Caco-2 (cell line): ENCODE results near the gene TRAPPC4. TPM values are rescaled to one million over a fixed set of nuclear protein-coding genes. Genes with fewer than 3 reads are reported as not detected.

ENCODE experiments used
- BruUV-seq: library from RNA; stranded (reverse); fragments of 400-500 nt; replicated peaks from 2 replicates; lab custom pipeline; 2021; lab: Mats Ljungman, UMichigan
- CTCF ChIA-PET: fragments of 300-600 bp; sonication (Branson Sonifier 250); formaldehyde crosslinking; loops from one replicate; lab custom pipeline; 2022; ENCODE audit warnings: antibody characterized with exemption; lab: Charles Lee
- POLR2A ChIA-PET: fragments of 300-600 bp; sonication (Branson Sonifier 250); formaldehyde crosslinking; loops from one replicate; lab custom pipeline; 2022; ENCODE audit warnings: antibody characterized with exemption; lab: Charles Lee
- DNase-seq, 2 experiments: peaks; one replicate each; pipeline versions ENCODE4 v3.0.0 to v3.0.0-alpha.2; 2020 to 2022
- H3K27me3 ChIP-seq: replicated peaks from 2 replicates; pipeline ENCODE4 v1.6.0; 2011; ENCODE audit warnings: low read length; ENCODE audit not compliant: control insufficient read depth, insufficient read depth
- H3K36me3 ChIP-seq: 2 replicates; pipeline ENCODE4 v1.5.1; 2011; ENCODE audit warnings: low read length; ENCODE audit not compliant: control insufficient read depth, insufficient read depth
- H3K4me1 ChIP-seq: fragments of 250-450 bp; sonication (Bioruptor Pico); 2 replicates; pipeline ENCODE4 v1.5.1; 2020; ENCODE audit warnings: mild to moderate bottlenecking
- H3K4me3 ChIP-seq: 2 replicates; pipeline ENCODE4 v1.5.1; 2011; ENCODE audit warnings: low read depth, mild to moderate bottlenecking, control low read depth, low read length
- H3K9me3 ChIP-seq: fragments of 250-450 bp; sonication (Bioruptor Pico); 2 replicates; pipeline ENCODE4 v1.5.1; 2020; ENCODE audit warnings: mild to moderate bottlenecking, moderate library complexity
- H3K27ac Mint-ChIP-seq: one replicate; pipeline ENCODE4 v1.8.0; 2022; ENCODE audit warnings: mixed read lengths; ENCODE audit not compliant: unreplicated experiment
- H3K27me3 Mint-ChIP-seq: one replicate; pipeline ENCODE4 v1.8.0; 2022; ENCODE audit warnings: mixed read lengths; ENCODE audit not compliant: insufficient read depth, unreplicated experiment
- H3K36me3 Mint-ChIP-seq: one replicate; pipeline ENCODE4 v1.8.0; 2022; ENCODE audit warnings: mild to moderate bottlenecking, mixed read lengths; ENCODE audit not compliant: insufficient read depth, unreplicated experiment
- H3K4me1 Mint-ChIP-seq: one replicate; pipeline ENCODE4 v1.8.0; 2022; ENCODE audit warnings: low read depth, mixed read lengths; ENCODE audit not compliant: unreplicated experiment
- H3K4me3 Mint-ChIP-seq: one replicate; pipeline ENCODE4 v1.8.0; 2022; ENCODE audit warnings: mild to moderate bottlenecking, moderate library complexity, mixed read lengths; ENCODE audit not compliant: unreplicated experiment
- H3K9me3 Mint-ChIP-seq: one replicate; pipeline ENCODE4 v1.8.0; 2022; ENCODE audit warnings: mixed read lengths; ENCODE audit not compliant: unreplicated experiment
- CTCF ChIP-seq, 2 experiments: fragments of 200-600 bp in 1 of 2; IDR thresholded peaks; 1 replicate in 1 of 2; 2 replicates in 1 of 2; pipeline versions ENCODE4 v1.5.1 to v1.8.0; 2011 to 2022; ENCODE audit warnings: antibody characterized with exemption in 1 of 2, control low read depth in 1 of 2, inconsistent platforms in 1 of 2, low read depth in 1 of 2, low read length in 1 of 2, mild to moderate bottlenecking in 1 of 2, moderate library complexity in 1 of 2; ENCODE audit not compliant: insufficient read depth in 1 of 2, severe bottlenecking in 1 of 2, unreplicated experiment in 1 of 2
- intact Hi-C: fragments of 100-400 bp; cut with micrococcal nuclease; formaldehyde crosslinking; loops from one replicate; pipeline ENCODE4 v1.10.0; 2022; ENCODE audit not compliant: unreplicated experiment
- total RNA-seq: library from RNA; stranded (reverse); gene quantifications from 2 replicates; pipeline ENCODE4 v1.2.3, GENCODE V29; 2022

TRAPPC4 gene
- total RNA-seq, 1 experiment from 2014 or later = 118 TPM

- peaks cover 79% of the 10 kb centered on the region for H3K36me3 Mint-ChIP-seq
- H3K36me3 ChIP-seq = peaks cover 18% of the 10 kb centered on the region
- H3K4me3 ChIP-seq = no peak overlapping the region
- TF ChIP-seq CTCF (IDR thresholded peaks at IDR 0.05; ENCODE audit: insufficient read depth in 1 of 2, low read depth in 1 of 2, low read length in 1 of 2, severe bottlenecking in 1 of 2, unreplicated experiment in 1 of 2) = no peak
- no peaks in the 10 kb centered on the region for H3K27me3 ChIP-seq
- no peaks in the 10 kb centered on the region for H3K9me3 Mint-ChIP-seq
- intact Hi-C loops = no loop called here
- POLR2A ChIA-PET = interaction anchor here (0.6 kb wide), 1 partner anchor 32 kb away, joined by 3 read pairs; no protein-coding TSS in a partner anchor
- no peak overlapping the region for H3K4me3 Mint-ChIP-seq
- peaks cover 6% of the 10 kb centered on the region; the same call in 1 of the 2 replicates for H3K4me1 ChIP-seq
- no peak for DNase-seq
- peaks cover 10% of the 10 kb centered on the region for H3K4me1 Mint-ChIP-seq
- BruUV-seq = no TSS peak
- CTCF ChIA-PET = interaction anchor here (0.6 to 1.1 kb wide), 2 partner anchors 12 to 499 kb away, joined by 3 to 4 read pairs; no protein-coding TSS in a partner anchor
- H3K27me3 Mint-ChIP-seq = no peaks in the 10 kb centered on the region
- no peak overlapping the region for H3K27ac Mint-ChIP-seq
- no peaks in the 10 kb centered on the region for H3K9me3 ChIP-seq
Measured at GRCh38 chr11:119046489-119046888, 27.9 kb downstream of the TRAPPC4 start.

DNA sequence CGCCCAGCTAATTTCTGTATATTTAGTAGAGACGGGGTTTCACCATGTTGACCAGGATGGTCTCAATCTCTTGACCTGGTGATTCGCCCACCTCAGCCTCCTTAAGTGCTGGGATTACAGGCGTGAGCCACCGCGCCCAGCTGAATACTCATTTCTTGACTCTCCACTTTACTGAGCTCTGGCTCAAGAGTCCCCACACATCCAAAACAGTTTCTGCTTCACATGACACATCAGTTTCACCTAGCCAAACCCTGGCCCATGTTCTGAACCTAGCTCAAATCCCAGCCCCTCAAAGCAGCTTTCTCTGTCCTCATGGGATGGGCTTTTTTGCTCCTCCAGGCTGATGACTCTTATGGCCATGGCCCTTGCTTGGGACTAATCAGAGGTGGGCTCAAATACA, 28.6 kb downstream of the TRAPPC4 start:
- ChIA-PET CTCF (no interaction called here), POLR2A (interaction anchor here (0.7 to 1.0 kb wide), 2 partner anchors 8 to 48 kb away, joined by 3 to 4 read pairs; no protein-coding TSS in a partner anchor)
- H3K4me3 Mint-ChIP-seq = no peak overlapping the region
- DNase-seq = no peak
- Histone ChIP-seq H3K36me3 (peaks cover 21% of the 10 kb centered on the region), H3K27me3 (no peaks in the 10 kb centered on the region), H3K4me3 (no peak overlapping the region), H3K9me3 (no peaks in the 10 kb centered on the region), H3K4me1 (peaks cover 6% of the 10 kb centered on the region; the same call in 1 of the 2 replicates)
- H3K27me3 Mint-ChIP-seq = no peaks in the 10 kb centered on the region
- TF ChIP-seq CTCF (IDR thresholded peaks at IDR 0.05; ENCODE audit: insufficient read depth in 1 of 2, low read depth in 1 of 2, low read length in 1 of 2, severe bottlenecking in 1 of 2, unreplicated experiment in 1 of 2) = no peak
- H3K27ac Mint-ChIP-seq = no peak overlapping the region
- H3K4me1 Mint-ChIP-seq = peaks cover 10% of the 10 kb centered on the region
- BruUV-seq = no TSS peak
- no peaks in the 10 kb centered on the region for H3K9me3 Mint-ChIP-seq
- intact Hi-C loops = no loop called here
- H3K36me3 Mint-ChIP-seq = peaks cover 86% of the 10 kb centered on the region

DNA sequence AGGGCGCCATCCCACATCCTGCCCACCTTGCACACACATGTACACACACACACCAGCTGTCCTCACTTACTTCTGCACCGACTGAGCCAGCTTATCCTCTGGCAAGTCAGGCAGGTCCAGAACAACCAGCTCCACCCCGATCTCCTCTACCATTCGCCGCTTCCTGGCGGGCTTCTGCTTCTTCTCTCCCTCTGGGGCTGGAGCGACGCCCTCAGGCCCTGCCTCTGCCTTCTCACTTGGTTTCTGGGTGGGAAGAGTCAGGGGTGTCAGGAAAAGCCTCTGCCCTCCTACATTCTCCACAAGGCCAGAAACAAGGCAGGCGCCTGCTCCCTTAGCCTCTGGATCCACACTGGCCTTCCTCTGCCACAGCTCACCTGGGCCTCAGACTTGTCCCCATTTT, 30.1 kb downstream of the TRAPPC4 start:
- BruUV-seq = no TSS peak

More for the DNA sequence above, 30.1 kb downstream of the TRAPPC4 start:
- Histone ChIP-seq H3K4me1 (peaks cover 6% of the 10 kb centered on the region; the same call in 1 of the 2 replicates), H3K36me3 (peaks cover 25% of the 10 kb centered on the region), H3K4me3 (no peak overlapping the region), H3K9me3 (no peaks in the 10 kb centered on the region), H3K27me3 (no peaks in the 10 kb centered on the region)
- ChIA-PET POLR2A (interaction anchor here (0.6 kb wide), 1 partner anchor 211 kb away, joined by 3 read pairs; no protein-coding TSS in a partner anchor), CTCF (no interaction called here)
- H3K4me3 Mint-ChIP-seq = no peak overlapping the region
- H3K27me3 Mint-ChIP-seq = no peaks in the 10 kb centered on the region
- TF ChIP-seq CTCF (IDR thresholded peaks at IDR 0.05; ENCODE audit: insufficient read depth in 1 of 2, low read depth in 1 of 2, low read length in 1 of 2, severe bottlenecking in 1 of 2, unreplicated experiment in 1 of 2) = no peak
- H3K4me1 Mint-ChIP-seq = peaks cover 10% of the 10 kb centered on the region
- intact Hi-C loops = no loop called here
- H3K9me3 Mint-ChIP-seq = no peaks in the 10 kb centered on the region
- DNase-seq = no peak
- peaks cover 98% of the 10 kb centered on the region for H3K36me3 Mint-ChIP-seq
- H3K27ac Mint-ChIP-seq = no peak overlapping the region
